Measurements from ENCODE around the gene SAV1.
"Not testable (repeated sequence)": the region's sequence is repeated elsewhere in the genome, so short reads cannot be mapped to it uniquely, and the experiment has no call there.

Gene SAV1

DNA sequence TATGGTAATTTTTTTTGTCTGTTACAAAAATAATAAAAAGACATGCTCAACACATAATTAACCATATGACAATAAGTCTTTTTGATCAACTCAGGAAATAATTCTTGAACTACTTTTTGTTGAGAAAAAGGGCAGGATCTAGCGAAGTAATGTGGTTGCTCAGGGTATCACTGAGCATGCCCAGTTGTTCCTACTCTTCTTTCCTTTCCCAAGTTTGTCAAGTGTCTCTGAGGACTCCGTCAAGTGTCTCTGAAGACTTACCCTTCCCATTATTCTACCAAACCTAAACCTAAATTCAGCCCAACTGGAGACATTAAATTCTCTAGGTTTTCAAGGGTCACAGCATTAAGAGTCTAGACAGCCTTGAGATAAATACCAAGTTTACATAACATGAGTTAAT, 3.5 kb downstream of the SAV1 start:
- not testable (repeated sequence) for DNase-seq

DNA sequence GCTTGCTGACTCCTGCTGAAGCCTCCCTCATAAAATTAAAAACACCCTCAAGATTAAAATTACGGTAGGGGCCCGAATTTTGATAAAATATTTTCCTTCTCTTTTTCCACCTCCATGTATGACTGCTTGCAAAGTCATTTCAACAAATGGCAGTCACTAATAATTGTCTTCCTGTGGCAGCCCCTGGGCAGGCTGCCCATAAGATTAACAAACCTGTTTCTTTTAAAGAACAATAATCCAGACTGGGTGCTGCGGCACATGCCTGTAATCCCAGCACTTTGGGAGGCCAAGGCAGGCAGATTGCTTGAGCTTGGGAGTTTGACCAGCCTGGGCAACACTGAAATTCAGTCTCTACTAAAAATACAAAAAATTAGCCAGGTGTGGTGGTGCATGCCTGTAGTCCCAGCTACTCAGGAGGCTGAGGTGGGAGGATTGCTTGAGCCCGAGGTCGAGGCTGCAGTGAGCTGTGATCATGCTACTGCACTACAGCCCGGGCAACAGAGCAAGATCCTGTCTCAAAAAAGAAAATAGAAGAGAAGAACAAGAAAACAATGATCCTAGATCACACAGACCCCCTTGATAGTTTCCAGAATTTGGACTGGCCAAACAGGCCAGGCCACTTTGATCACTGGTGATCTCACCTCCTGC, 8.7 kb downstream of the SAV1 start:
- DNase-seq, result no peak

DNA sequence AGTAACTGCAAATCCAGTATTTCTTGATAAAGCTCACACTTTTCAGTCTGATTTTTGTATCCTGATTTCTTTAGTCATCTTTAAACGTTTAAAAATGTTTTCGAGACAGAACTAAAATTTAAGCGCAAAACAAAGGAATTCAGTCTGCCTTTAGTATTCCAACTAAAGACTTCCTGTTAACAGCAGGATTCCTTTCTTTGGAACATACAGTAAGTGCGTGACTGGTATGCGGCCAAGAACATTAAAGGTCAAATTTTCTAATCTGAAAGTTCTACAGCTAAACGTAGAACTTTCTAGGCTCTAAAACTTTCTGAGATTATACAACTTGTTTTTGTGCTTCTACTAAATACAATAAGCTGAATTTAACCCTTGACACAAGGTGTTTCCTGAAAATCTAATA, 9.9 kb downstream of the SAV1 start:
- DNase-seq, result no peak

DNA sequence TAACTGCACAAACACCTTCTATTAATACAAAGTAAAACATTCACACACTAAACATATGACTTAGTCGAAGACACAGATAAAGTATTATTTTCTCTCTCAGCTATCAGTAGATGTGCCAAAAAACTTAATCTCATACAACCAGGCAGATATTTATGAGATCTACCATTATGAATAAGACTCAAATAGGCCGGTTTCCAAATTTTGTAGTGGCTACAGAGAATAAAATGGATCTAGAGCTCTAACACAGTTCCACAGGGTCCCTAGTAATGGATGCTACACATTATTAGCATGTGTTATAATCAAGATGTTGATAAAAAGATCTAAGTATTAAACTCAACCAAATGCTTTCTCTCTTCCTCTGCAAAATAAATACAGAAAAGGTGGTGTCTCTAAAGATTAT, 10.4 kb downstream of the SAV1 start:
- DNase-seq, result no peak

DNA sequence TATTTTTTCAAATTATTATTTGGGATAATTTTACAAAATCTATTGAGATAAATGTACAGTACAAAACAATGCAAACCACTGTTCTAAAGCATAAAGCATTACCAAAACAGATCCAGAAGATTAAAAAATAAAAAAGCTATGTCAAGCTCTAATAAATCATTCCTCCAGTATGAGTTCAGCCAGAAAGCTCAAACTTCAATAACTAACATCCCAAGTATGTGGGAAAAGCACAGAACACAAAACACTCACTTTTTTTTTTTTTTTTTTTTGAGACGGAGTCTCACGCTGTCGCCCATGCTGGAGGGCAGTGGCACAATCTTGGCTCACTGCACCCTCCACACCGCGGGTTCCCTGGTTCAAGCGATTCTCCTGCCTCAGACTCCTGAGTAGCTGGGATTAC, 11.3 kb downstream of the SAV1 start:
- DNase-seq, result no peak

DNA sequence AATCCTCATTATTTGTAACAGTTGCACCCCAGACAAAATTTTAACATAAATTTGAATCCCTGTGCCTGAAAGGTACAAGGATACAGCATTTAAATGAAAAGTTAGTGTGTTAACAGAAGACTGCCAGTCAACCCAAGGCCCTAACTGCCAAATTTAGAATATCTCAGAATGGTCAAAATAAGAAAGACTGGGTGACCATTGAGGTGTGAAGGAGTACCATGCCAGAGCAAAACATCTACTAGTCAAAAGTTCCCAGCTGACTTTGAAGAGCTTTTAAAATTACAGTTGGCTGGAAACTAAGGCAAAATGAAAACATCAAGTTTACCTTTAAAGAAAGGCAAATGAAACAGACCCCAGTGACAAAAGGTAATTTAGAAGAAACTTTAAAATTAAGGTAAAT, 18.4 kb downstream of the SAV1 start:
- DNase-seq, result no peak

DNA sequence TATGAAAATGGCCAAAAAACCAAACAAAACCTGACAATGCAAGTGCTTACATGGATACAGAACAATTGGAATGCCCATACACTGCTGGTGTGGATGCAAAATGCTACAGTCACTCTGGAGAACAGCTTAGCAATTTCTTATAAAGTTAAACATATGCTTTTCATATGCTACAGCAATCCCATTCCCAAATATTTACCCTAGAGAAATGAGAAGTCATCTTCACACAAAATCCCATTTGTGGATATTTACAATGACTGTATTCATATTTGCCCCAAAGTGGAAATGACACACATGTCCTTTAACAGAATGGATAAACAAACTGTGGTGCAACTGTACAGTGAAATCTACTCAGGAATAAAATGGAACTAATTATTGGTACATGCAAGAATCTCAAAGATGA, 20.4 kb downstream of the SAV1 start:
- DNase-seq, result no peak

DNA sequence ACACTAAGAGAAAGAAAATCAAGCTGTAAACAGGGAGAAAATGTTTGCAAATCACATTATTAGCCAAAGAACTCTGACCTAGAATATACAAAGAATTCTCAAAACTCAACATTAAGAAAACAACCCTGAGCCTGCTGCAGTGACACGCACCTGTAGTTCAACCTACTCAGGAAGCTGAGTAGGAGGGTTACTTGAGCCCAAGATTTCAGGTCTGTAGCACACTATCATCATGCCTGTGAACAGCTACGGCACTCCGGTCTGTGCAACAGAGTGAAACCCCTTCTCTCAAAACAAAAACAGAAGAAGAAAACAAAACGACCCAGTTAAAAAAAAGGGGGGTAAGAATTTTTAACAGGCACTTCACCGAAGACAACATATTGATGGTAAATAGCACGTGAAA, 20.8 kb downstream of the SAV1 start:
- no peak for DNase-seq

DNA sequence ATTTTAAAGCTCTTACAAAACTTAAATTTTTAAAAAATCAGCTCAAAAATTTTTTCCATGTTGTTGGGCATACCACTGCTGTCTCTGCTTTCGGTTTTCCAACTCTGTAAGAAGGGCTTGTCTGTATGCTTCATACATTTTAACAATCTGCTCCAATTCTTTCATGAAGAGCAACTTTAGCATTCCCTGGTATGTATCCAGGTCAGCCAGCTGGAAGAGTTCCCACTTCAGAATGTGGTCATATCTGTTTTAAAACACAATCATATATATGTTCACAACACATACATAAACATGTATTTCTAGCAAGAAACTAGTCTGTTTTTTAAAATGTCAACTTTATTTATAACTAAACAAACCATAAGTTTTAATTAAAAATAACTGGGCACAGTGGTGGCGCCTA, 33.0 kb downstream of the SAV1 start:
- DNase-seq, result no peak

DNA sequence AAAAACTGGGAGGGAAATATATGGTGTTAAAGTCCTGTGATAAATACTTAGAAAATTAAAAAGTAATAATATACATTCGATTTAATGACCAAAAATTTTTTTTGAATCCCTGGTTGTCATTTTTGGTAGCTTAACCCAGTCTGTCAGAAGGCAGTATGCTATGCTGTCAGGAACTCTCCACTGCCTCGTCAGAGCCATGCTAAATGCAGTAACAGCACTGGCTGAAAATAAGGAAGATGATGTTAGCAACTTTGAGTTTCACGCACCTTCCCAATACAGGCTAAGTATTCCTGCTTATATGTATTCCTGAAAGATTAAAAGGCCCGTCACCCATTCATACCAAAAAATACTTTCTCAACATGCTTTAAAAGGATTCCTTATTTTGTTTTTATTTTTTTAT, 34.2 kb downstream of the SAV1 start:
- DNase-seq, result no peak

DNA sequence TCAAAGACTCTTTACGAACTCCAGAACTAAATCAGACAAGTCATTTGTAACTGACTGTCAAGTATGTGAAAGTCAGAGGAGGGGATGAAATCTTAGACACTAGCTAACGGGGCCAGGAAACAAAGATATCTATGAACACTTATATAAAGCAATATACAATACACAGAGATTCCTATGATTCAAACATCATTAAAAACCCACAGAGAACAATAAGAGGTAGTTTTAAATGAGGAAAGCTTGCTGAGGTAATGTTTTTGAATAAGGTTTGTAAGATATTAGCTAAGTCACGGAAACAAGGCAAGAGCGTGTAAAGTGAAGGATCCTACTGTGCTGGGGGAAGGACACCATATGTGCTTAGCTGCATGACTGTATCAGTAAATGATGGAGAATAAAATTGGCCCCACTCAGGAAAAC, 36.7 kb downstream of the SAV1 start:
- DNase-seq, result no peak

DNA sequence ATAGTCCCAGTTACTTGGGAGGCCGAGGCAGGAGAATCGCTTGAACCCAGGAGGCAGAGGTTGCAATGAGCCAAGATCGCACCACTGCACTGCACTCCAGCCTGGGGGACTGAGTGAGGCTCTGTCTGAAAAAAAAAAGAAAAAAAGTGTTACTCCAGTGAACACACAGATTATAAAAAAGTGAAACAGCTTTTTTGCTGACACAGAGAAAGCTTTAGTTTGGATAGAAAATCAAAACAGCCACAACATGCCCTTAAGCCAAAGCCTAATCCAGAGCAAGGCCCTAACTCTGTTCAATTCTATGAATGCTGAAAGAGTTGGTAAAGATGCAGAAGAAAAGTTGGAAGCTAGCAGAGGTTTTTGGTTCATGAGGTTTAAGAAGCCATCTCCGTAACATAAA, 43.2 kb downstream of the SAV1 start:
- DNase-seq, result not testable (repeated sequence)

DNA sequence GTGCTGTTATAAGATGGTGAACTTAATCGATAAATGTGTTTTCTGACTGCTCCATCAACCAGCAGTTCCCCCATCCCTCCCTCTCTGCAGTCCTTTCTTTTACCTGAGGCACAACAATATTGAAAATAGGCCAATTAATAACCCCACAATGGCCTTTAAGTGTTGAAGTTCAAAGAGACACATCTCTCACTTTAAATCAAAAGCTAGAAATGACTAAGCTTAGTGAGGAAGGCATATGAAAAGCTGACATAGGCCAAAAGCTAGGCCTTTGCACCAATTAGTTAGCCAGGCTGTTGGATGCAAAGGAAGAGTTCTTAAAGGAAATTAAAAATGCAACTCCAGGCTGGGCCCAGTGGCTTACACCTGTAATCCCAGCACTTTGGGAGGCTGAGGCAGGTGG, 43.7 kb downstream of the SAV1 start:
- no peak for DNase-seq

DNA sequence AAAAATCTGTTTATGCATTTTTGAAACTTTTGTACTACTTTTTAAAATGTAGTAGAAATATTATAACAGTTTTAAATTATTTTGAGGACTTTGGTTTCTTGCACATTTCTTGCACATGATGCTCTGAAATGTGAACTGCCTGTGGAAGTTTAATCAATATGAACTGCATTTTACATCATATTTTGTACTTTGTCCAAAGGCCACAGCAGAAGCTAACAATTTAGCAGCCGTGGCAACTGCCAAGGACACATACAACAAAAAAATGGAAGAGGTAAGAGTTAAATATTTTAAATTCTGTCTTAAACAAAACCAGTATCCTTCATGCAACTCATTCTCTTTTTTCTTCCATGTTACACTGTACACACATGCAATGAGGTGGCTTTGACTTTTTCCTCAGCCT, 45.1 kb downstream of the SAV1 start:
- no peak for DNase-seq

DNA sequence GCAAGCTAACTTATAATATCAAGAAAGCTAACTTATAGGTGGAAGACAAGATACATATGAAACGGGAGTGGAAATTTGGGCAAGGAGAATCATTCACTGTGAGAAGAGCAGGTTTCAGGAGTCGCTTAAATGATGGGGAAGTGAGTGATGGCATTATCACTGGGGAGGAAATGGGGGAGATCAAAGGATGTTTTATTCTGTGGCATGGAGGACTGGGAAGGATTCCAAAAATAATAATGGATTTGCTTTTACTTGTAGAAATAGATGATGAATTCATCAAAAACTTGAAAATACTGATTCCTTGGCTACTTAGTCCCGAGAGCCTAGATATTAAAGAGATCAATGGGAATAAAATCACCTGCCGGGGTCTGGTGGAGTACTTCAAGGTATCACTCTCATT, 47.8 kb downstream of the SAV1 start:
- no peak for DNase-seq

DNA sequence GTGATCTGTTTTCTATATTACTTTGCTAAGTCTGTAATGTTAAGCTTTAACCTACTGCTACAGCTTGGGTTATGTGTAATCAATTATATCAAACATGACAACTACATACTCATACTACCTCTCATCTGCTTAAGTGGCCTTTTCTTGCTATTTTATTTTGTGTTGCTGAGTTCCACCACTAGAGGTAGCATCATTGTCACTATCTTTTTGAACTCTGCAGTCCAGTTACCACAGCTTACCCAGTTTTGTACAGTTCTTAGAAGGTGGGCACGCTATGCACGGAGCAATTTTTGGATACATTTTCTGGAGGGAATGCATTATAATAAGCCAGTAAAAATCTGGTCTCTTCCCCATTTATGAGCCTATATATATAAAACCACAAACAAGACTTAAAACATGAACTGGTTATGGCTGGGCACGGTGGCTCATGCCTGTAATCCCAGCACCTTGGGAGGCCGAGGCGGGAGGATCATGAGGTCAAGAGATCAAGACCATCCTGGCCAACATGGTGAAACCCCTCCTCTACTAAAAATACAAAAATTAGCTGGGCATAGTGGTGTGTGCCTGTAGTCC, 48.5 kb downstream of the SAV1 start:
- no peak for DNase-seq

DNA sequence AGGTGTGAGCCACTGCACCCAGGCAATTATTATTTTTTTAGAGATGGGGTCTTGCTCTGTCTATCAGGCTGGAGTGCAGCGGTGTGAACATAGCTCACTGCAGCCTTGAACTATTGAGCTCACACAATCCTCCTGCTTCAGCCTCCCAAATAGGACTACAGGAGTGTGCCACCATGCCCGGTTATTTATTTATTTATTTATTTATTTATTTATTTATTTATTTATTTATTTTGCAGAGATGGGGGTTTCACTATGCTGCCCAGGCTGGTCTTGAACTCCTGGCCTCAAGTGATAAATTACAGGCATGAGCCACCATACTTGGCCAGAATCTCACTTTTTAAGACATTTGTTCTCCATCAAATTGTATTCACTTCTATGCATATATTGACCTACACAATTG, 51.8 kb downstream of the SAV1 start:
- no peak for DNase-seq

DNA sequence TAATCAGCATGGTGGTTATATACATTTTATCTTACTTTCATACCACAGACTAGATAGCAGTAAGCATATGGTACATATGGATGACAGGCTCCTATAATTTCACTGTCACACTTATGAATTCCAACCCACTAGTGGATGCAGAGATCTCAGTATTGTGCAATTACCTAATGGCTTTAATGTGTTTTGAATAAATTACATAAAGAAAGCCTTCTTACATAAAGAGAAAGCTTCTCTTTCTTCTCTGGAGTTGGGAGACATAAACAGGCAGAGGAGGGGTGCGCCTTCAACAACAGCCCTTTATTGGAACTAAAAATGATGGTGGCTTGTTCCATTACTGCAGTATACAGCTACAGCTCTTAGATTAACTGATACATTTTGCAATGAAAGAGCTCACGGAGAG, 52.6 kb downstream of the SAV1 start:
- no peak for DNase-seq

DNA sequence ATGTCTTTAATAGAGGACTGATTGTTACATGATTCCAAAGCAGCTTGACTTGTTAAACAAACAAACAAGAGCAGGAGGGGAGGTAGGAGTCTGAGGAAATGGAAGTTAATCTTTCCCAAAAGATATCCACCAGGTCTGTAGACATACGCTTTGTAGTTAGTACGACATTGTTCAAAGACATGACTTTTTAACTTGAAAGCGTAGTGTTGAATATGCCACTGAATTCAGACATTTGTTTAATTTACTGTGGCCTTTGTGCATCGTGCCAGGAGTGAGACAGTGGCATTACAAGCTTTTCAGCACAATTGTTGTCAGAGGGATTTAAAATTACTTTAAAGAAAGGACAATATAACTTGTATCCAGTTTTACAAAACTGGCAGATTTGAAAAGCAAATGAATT, 53.0 kb downstream of the SAV1 start:
- no peak for DNase-seq

DNA sequence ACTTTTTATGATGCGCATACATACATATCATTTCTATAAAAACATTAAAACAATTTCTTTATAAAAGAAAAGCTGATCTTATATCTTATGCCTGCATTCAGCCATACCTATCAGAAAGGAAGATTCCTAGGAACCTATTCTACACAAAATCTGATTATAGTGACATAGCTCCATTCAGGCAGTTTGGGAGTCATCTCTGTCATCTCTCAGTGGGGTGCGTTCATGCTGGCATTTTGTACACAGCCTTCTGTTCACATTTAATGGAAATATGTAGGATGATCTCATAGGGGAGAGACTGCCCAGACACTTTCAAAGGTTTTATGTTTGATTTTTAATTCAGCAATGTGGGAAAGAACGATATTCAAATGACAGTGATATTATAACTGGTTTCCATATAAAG, 55.3 kb downstream of the SAV1 start:
- no peak for DNase-seq

DNA sequence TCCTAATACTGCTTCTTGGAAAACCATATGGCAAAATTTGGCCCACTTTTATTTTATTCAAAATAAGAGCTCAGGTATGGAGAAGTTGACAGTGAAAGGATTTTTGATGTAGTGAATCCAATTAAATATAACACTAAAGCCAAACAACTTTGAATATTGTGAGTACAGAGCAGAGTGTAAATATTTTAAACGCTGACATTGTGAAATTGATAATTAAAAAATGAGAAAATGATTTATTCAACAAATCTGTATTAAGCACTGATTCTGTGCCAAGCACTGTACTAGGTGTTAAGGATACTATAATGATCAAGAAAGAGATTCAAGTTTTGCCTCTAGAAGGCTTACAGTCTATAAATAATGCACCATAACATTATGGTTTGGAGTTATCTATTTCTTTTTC, 57.6 kb downstream of the SAV1 start:
- no peak for DNase-seq

DNA sequence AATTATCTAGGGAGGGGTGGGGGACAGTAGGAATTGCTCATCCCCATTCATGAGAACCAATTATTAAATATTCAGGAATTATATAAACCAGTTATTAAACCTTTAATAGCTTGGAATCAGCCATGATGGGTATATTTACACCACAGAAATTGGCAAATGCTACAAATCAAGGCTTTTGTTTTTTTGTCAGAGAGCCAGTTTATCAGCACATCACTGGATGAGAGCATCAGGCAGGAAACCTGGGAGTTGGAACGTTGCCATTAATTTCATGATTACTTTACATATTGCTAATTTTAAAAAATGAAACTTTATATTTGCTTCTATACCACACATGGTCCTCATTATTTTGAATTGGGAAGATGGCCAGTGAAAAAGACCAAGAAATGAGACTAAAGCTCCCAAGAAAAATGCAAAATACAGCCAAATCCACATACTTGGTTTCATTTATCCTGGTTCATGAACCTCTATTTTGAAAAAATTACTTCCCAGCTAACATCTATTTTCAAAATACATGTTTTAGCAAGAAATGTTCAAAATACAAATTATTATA, 59.7 kb downstream of the SAV1 start:
- DNase-seq, result no peak

DNA sequence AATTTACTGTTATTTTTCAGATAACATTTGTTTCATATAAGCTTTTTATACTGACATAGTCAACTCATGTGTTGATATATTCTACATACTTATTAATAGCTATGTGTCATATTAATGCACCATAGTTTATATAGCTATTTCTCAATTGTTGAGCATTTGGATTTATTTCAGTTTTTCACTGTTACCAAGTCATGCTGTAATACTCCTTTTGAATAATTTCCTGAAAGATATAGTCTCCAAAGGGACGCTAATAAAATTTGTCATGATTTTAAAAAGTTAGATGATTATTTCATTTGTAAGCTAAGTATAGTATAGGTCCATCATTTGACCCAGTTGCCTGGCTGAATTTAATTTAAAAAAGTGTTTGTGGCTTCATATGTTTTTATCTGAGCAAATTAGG, 60.3 kb downstream of the SAV1 start:
- DNase-seq, result no peak

DNA sequence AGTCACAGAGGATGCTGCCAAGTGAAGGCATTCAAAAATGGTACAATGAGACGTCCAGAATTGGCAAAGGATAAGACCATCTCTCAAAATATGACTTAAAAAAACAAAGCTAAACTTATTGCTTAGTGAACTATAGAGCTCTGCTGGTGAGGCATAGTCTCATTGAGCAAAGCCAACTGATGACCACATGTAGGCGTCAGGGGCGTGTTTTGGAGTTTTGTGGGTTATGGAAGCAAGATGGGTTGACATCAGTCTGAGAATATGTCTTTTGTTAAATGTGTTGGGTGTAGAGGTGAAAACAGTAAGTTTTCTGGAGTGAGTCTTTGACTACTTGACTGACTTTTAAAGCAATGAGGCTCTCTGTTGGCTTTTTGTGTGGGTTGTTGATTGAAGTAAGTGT, 60.9 kb downstream of the SAV1 start:
- DNase-seq, result peak; percentile 8 to 43

DNA sequence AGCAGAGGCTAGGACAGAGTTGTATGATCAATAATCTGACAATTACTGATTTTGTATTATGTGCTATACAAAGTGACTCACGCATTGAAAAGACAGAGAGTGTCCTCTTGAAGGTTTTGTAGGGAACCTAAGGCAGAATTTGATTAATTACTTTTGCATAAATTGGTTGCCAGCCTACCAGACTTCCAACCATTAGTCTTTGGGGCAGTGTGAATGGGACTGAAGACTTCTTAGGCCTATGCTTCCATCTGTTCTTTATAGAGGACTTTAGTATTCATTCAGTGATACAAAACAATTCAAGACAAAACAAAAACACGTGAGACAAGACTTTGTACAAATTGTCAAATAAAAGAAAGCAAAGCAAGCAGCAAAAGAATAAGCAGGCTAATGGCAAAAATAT, 61.6 kb downstream of the SAV1 start:
- no peak for DNase-seq

All from stimulated activated CD4-positive, alpha-beta T cell treated with anti-CD3 and anti-CD28 coated beads, Interleukin-2, amount 100 ng/mL, for 48 hours (primary cell).